Right lobe of liver (tissue), 6 donors: ENCODE results near the gene LRRC8D. TPM values are rescaled to one million over a fixed set of nuclear protein-coding genes. Genes with fewer than 3 reads are reported as not detected.

ENCODE experiments used
- ATAC-seq, 4 donors: fragments of 200-7000 bp; cut with Tn5 transposase; one replicate each; pipeline ENCODE4 v1.9.1; 2020; ENCODE audit warnings: mild to moderate bottlenecking in 4 of 4, moderate library complexity in 4 of 4
- DNase-seq, 3 donors: peaks; one replicate each; pipeline ENCODE4 v3.0.0-alpha.2; 2020
- H3K27ac ChIP-seq, 3 donors: fragments of 200-600 bp; one replicate each; pipeline ENCODE4 v1.8.0; 2022
- H3K27me3 ChIP-seq, 2 donors: fragments of 200-600 bp; one replicate each; pipeline ENCODE4 v1.8.0; 2022
- H3K36me3 ChIP-seq, 4 donors: fragments of 200-600 bp; sonication (generic) in 1 of 4; one replicate each; pipeline versions ENCODE4 v1.5.1 to v1.8.0; 2017 to 2022; ENCODE audit warnings: control low read depth in 1 of 4
- H3K4me1 ChIP-seq, 4 donors: fragments of 200-600 bp; sonication (generic) in 1 of 4; one replicate each; pipeline versions ENCODE4 v1.5.1 to v1.8.0; 2017 to 2022; ENCODE audit warnings: control low read depth in 1 of 4
- H3K4me3 ChIP-seq, 3 donors: fragments of 200-600 bp; one replicate each; pipeline ENCODE4 v1.8.0; 2022
- H3K9me3 ChIP-seq, 4 donors: fragments of 200-600 bp; sonication (generic) in 1 of 4; one replicate each; pipeline versions ENCODE4 v1.5.1 to v1.8.0; 2017 to 2022; ENCODE audit warnings: control low read depth in 1 of 4
- POLR2A ChIP-seq: fragments of 450-650 bp; IDR thresholded peaks from one replicate; pipeline ENCODE4 v1.6.1; 2017; ENCODE audit warnings: antibody characterized with exemption, mild to moderate bottlenecking
- WGBS: methylation state at CpG from one replicate; pipeline ENCODE4 v1.1.6; 2018; ENCODE audit warnings: low coverage, low lambda C conversion rate; ENCODE audit not compliant: insufficient coverage; ENCODE audit errors: missing lambda C conversion rate; 5-methylcytosine and 5-hydroxymethylcytosine counted together
- intact Hi-C, 2 donors: fragments of 100-400 bp; cut with DNase I; formaldehyde crosslinking; loops; one replicate each; pipeline versions ENCODE4 v1.11.2 to v1.14.1; 2022
- total RNA-seq, 6 experiments: library from RNA; depleted of rRNA in 2 of 6; stranded (reverse); fragments of >200 nt in 2 of 6; fragmentation: NEBNext Ultra II Directional in 3 of 6; extraction: Animal tissue kit (Norgen Biotek cat#: 25700) in 3 of 6; gene quantifications; one replicate each; pipeline versions ENCODE4 v1.1.0 to v1.2.4, GENCODE V29; 2016 to 2023
- TF ChIP-seq, protein P1 (sequence below), 4 donors: fragments of 200-600 bp in 3 of 4; fragments of 450-650 bp in 1 of 4; IDR thresholded peaks; one replicate each; pipeline versions ENCODE4 v1.5.1 to v1.8.0; 2016 to 2022; ENCODE audit warnings: antibody characterized with exemption in 4 of 4, mild to moderate bottlenecking in 2 of 4
- donor health status: DM: no; HTN: yes; CAD: no.
- donor health status: DM: no; HTN: no; CAD: no.
- donor health status: DM: no; HTN: no; CAD: no.
- donor health status: DM: no; HTN: yes; CAD: no.
- donor health status: DM: no; HTN: yes; CAD: no.

LRRC8D gene
- total RNA-seq, 6 experiments from 2014 or later = 11.5 to 22.1 (median 19.3) TPM

- H3K27me3 ChIP-seq = no peaks in the 10 kb centered on the region
- intact Hi-C loops = no loop called here
- WGBS = 20% methylated on average over 1 of the region's 1 CpG
- no peak overlapping the region for H3K4me3 ChIP-seq
- no peaks in the 10 kb centered on the region for H3K36me3 ChIP-seq
- DNase-seq = no peak
- H3K27ac ChIP-seq = no peak overlapping the region
- no peaks in the 10 kb centered on the region for H3K9me3 ChIP-seq
- TF ChIP-seq, protein P1, sequence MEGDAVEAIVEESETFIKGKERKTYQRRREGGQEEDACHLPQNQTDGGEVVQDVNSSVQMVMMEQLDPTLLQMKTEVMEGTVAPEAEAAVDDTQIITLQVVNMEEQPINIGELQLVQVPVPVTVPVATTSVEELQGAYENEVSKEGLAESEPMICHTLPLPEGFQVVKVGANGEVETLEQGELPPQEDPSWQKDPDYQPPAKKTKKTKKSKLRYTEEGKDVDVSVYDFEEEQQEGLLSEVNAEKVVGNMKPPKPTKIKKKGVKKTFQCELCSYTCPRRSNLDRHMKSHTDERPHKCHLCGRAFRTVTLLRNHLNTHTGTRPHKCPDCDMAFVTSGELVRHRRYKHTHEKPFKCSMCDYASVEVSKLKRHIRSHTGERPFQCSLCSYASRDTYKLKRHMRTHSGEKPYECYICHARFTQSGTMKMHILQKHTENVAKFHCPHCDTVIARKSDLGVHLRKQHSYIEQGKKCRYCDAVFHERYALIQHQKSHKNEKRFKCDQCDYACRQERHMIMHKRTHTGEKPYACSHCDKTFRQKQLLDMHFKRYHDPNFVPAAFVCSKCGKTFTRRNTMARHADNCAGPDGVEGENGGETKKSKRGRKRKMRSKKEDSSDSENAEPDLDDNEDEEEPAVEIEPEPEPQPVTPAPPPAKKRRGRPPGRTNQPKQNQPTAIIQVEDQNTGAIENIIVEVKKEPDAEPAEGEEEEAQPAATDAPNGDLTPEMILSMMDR (IDR thresholded peaks at IDR 0.05) = no peak
- TF ChIP-seq POLR2A = no peak
- ATAC-seq = peak in 3 of 4 donors; percentile 21 to 56 (median 54)
- peaks cover 0 to 13% (median 6%) of the 10 kb centered on the region in 4 donors for H3K4me1 ChIP-seq
Measured at GRCh38 chr1:89881415-89882058, 60.7 kb downstream of the LRRC8D start.

DNA sequence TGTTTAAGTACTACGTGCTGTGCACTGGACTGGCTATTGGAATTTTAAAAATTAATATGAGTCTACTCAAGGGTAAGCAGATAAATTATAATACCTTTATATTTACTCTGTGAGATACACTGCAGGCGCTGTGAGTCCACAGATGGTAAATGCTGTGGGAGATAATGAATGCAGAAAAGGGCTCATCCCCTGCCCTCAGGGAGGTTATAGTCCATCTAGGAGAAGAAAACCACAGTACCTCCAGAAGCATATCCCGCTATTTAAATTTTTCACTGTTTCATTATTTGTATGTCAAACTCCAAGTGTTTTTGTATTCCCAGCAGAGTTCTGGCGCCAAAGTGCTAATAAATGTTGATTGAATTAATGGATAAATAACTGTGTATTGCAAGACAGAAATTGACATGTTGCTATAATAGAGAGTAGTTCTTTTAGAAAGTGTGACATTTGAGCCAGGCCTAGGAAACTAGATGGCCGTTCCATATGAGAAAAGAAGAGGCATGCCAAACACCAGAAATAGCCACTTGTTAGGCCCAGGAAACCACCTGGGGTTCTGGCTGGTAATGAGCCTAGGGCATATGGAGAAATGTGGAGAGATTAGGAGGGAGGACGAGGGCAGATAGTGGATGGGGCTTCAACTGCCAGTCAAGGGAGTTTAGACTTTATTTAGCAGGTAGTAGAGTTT is 61.7 kb downstream of the LRRC8D start:
- WGBS = 99% methylated on average over 6 of the region's 6 CpGs
- Histone ChIP-seq H3K4me1 (peaks cover 0 to 13% (median 6%) of the 10 kb centered on the region in 4 donors), H3K4me3 (no peak overlapping the region), H3K36me3 (no peaks in the 10 kb centered on the region), H3K9me3 (no peaks in the 10 kb centered on the region), H3K27me3 (no peaks in the 10 kb centered on the region), H3K27ac (no peak overlapping the region)
- ATAC-seq = no peak
- TF ChIP-seq, protein P1 (IDR thresholded peaks at IDR 0.05) = no peak
- TF ChIP-seq POLR2A = no peak
- intact Hi-C loops = no loop called here
- no peak for DNase-seq

GRCh38 chr1:89883030-89883379 is 62.2 kb downstream of the LRRC8D start:
- no peak for TF ChIP-seq POLR2A
- TF ChIP-seq, protein P1 (IDR thresholded peaks at IDR 0.05) = no peak
- Histone ChIP-seq H3K27me3 (no peaks in the 10 kb centered on the region), H3K36me3 (no peaks in the 10 kb centered on the region), H3K27ac (no peak overlapping the region), H3K4me3 (no peak overlapping the region), H3K9me3 (no peaks in the 10 kb centered on the region), H3K4me1 (peaks cover 0 to 13% (median 6%) of the 10 kb centered on the region in 4 donors)
- 85% methylated on average over 3 of the region's 6 CpGs for WGBS
- no peak for DNase-seq
- ATAC-seq = no peak
- intact Hi-C loops = no loop called here

GRCh38 chr1:89884718-89885596 is 64.1 kb downstream of the LRRC8D start:
- Histone ChIP-seq H3K9me3 (no peaks in the 10 kb centered on the region), H3K4me3 (no peak overlapping the region), H3K36me3 (no peaks in the 10 kb centered on the region), H3K27ac (no peak overlapping the region), H3K27me3 (no peaks in the 10 kb centered on the region), H3K4me1 (peaks cover 0 to 13% (median 6%) of the 10 kb centered on the region in 4 donors)
- 75% methylated on average over 6 of the region's 6 CpGs for WGBS
- DNase-seq = no peak
- intact Hi-C loops = no loop called here
- peak in 1 of 4 donors; percentile 36 for ATAC-seq
- TF ChIP-seq POLR2A = no peak
- TF ChIP-seq, protein P1 (IDR thresholded peaks at IDR 0.05) = no peak
